H1 (cell line): ENCODE measurements around the gene ARID2. TPM values are rescaled to one million over a fixed set of nuclear protein-coding genes. Genes with fewer than 3 reads are reported as not detected.

Experiments used
- CTCF ChIA-PET: fragments of 300-600 bp; sonication (Branson Sonifier 250); formaldehyde crosslinking; loops from one replicate; lab custom pipeline; 2021; ENCODE audit not compliant: partially characterized antibody; lab: Charles Lee
- POLR2A ChIA-PET: fragments of 300-600 bp; sonication (Branson Sonifier 250); formaldehyde crosslinking; loops from one replicate; lab custom pipeline; 2021; ENCODE audit warnings: inconsistent platforms; ENCODE audit not compliant: partially characterized antibody; lab: Charles Lee
- DNase-seq, 2 experiments: peaks; one replicate each; pipeline versions ENCODE4 v3.0.0 to v3.0.0-alpha.2; 2010 to 2022; ENCODE audit warnings: low spot score in 2 of 2, low read depth in 1 of 2, mixed read lengths in 1 of 2
- FAIRE-seq: peaks from 2 replicates; lab custom pipeline; 2011; peaks lifted over from hg19 to GRCh38; lab: Jason Lieb, UNC
- H2AFZ ChIP-seq: 2 replicates; pipeline ENCODE4 v1.8.1; 2012; ENCODE audit warnings: low read length, inconsistent platforms
- H2AK5ac ChIP-seq: 2 replicates; pipeline ENCODE4 v1.6.1; 2013; ENCODE audit warnings: low read depth, low read length
- H2BK120ac ChIP-seq: replicated peaks from 2 replicates; pipeline ENCODE3; 2013; ENCODE audit warnings: low read depth, low read length, inconsistent platforms
- H2BK12ac ChIP-seq: 2 replicates; pipeline ENCODE4 v1.6.1; 2013; ENCODE audit warnings: low read depth, low read length
- H2BK15ac ChIP-seq: 2 replicates; pipeline ENCODE4 v1.6.1; 2013; ENCODE audit warnings: low read length
- H2BK20ac ChIP-seq: 2 replicates; pipeline ENCODE4 v1.6.1; 2013; ENCODE audit warnings: low read length
- H2BK5ac ChIP-seq: 2 replicates; pipeline ENCODE4 v1.6.1; 2013; ENCODE audit warnings: low read depth, low read length
- H3K14ac ChIP-seq: 2 replicates; pipeline ENCODE4 v1.6.1; 2013; ENCODE audit warnings: inconsistent platforms; ENCODE audit not compliant: insufficient read length
- H3K18ac ChIP-seq: 2 replicates; pipeline ENCODE4 v1.6.1; 2013; ENCODE audit warnings: low read length; ENCODE audit errors: extremely low read depth
- H3K23ac ChIP-seq: 2 replicates; pipeline ENCODE4 v1.6.1; 2013; ENCODE audit warnings: inconsistent platforms; ENCODE audit not compliant: insufficient read length
- H3K23me2 ChIP-seq: 2 replicates; pipeline ENCODE4 v1.6.1; 2013; ENCODE audit warnings: low read depth, low read length
- H3K27ac ChIP-seq: 2 replicates; pipeline ENCODE4 v1.6.1; 2011; ENCODE audit warnings: low read depth, low read length, inconsistent platforms
- H3K27me3 ChIP-seq, 4 experiments: replicated peaks in 1 of 4; 1 replicate in 1 of 4; 2 replicates in 3 of 4; pipeline versions ENCODE4 v1.6.1 to v1.8.1; 2011 to 2013; ENCODE audit warnings: low read length in 3 of 4, mild to moderate bottlenecking in 3 of 4, inconsistent platforms in 2 of 4, mixed read lengths in 2 of 4, moderate library complexity in 1 of 4; ENCODE audit not compliant: control insufficient read depth in 3 of 4, insufficient read depth in 3 of 4; ENCODE audit errors: extremely low read depth in 1 of 4
- H3K36me3 ChIP-seq, 4 experiments: 2 replicates each; pipeline versions ENCODE4 v1.6.1 to v1.8.1; 2011 to 2013; ENCODE audit warnings: mild to moderate bottlenecking in 4 of 4, low read length in 3 of 4, moderate library complexity in 2 of 4, control low read depth in 1 of 4, inconsistent platforms in 1 of 4; ENCODE audit not compliant: insufficient read depth in 4 of 4, control insufficient read depth in 2 of 4
- H3K4ac ChIP-seq: replicated peaks from 2 replicates; pipeline ENCODE3; 2013; ENCODE audit warnings: low read length, low read depth, mixed read lengths, inconsistent platforms; ENCODE audit not compliant: insufficient read length
- H3K4me1 ChIP-seq, 4 experiments: replicated peaks in 1 of 4; 1 replicate in 1 of 4; 2 replicates in 3 of 4; pipeline versions ENCODE4 v1.6.1 to v1.8.1; 2011 to 2013; ENCODE audit warnings: low read length in 3 of 4, inconsistent platforms in 2 of 4, mixed read lengths in 1 of 4; ENCODE audit not compliant: insufficient read depth in 4 of 4, control insufficient read depth in 3 of 4
- H3K4me2 ChIP-seq, 2 experiments: 2 replicates each; pipeline versions ENCODE4 v1.6.1 to v1.8.1; 2011 to 2013; ENCODE audit warnings: low read depth in 2 of 2, low read length in 2 of 2, control low read depth in 1 of 2, inconsistent platforms in 1 of 2, mild to moderate bottlenecking in 1 of 2; ENCODE audit not compliant: insufficient read depth in 1 of 2
- H3K4me3 ChIP-seq, 4 experiments: fragments of 200-600, 300-600 bp in 1 of 4; sonication (generic), shearing (Covaris generic), sonication (Bioruptor Twin) in 1 of 4; 2 replicates each; pipeline versions ENCODE4 v1.5.1 to v1.8.1; 2011 to 2016; ENCODE audit warnings: low read length in 4 of 4, low read depth in 3 of 4, control low read depth in 2 of 4, inconsistent platforms in 2 of 4, mild to moderate bottlenecking in 2 of 4, mixed read lengths in 1 of 4, moderate library complexity in 1 of 4; ENCODE audit not compliant: insufficient read depth in 2 of 4; ENCODE audit errors: extremely low read depth in 1 of 4
- H3K56ac ChIP-seq: replicated peaks from 2 replicates; pipeline ENCODE3; 2013; ENCODE audit warnings: low read depth, mild to moderate bottlenecking, mixed read lengths, low read length, inconsistent platforms; ENCODE audit not compliant: insufficient read length
- H3K79me1 ChIP-seq: 2 replicates; pipeline ENCODE4 v1.6.1; 2013; ENCODE audit warnings: low read depth, low read length, control low read depth
- H3K79me2 ChIP-seq, 2 experiments: 2 replicates each; pipeline versions ENCODE4 v1.6.1 to v1.8.1; 2012 to 2013; ENCODE audit warnings: low read length in 2 of 2, mild to moderate bottlenecking in 2 of 2, inconsistent platforms in 1 of 2; ENCODE audit not compliant: insufficient read depth in 2 of 2, control insufficient read depth in 1 of 2
- H3K9ac ChIP-seq, 4 experiments: replicated peaks in 1 of 4; 1 replicate in 1 of 4; 2 replicates in 3 of 4; pipeline versions ENCODE4 v1.6.1 to v1.8.1; 2011 to 2013; ENCODE audit warnings: low read depth in 3 of 4, low read length in 3 of 4, control low read depth in 2 of 4, mild to moderate bottlenecking in 2 of 4, moderate library complexity in 2 of 4, inconsistent platforms in 1 of 4; ENCODE audit errors: extremely low read depth in 1 of 4
- H3K9me3 ChIP-seq, 2 experiments: 2 replicates each; pipeline versions ENCODE4 v1.6.1 to v1.8.1; 2012 to 2013; ENCODE audit warnings: mild to moderate bottlenecking in 2 of 2, moderate library complexity in 2 of 2, control low read depth in 1 of 2, inconsistent platforms in 1 of 2, low read depth in 1 of 2, low read length in 1 of 2, mixed read lengths in 1 of 2; ENCODE audit not compliant: insufficient read depth in 2 of 2
- H4K20me1 ChIP-seq, 2 experiments: replicated peaks in 1 of 2; 2 replicates each; pipeline versions ENCODE3 to v1.8.1; 2011 to 2013; ENCODE audit warnings: inconsistent platforms in 2 of 2, low read length in 2 of 2, mild to moderate bottlenecking in 1 of 2; ENCODE audit not compliant: insufficient read depth in 2 of 2, control insufficient read depth in 1 of 2
- H4K5ac ChIP-seq: 2 replicates; pipeline ENCODE4 v1.6.1; 2013; ENCODE audit warnings: low read length, low read depth, mixed read lengths, inconsistent platforms; ENCODE audit not compliant: insufficient read length
- H4K8ac ChIP-seq: 2 replicates; pipeline ENCODE4 v1.8.0; 2013; ENCODE audit warnings: mild to moderate bottlenecking, moderate library complexity, low read length, inconsistent platforms; ENCODE audit not compliant: insufficient read depth; ENCODE audit errors: extremely low read depth
- H4K91ac ChIP-seq: replicated peaks from 2 replicates; pipeline ENCODE3; 2013; ENCODE audit warnings: low read length, mixed read lengths, inconsistent platforms; ENCODE audit not compliant: insufficient read length
- ATF2 ChIP-seq: IDR thresholded peaks from 2 replicates; pipeline ENCODE4 v1.6.1; 2012; ENCODE audit warnings: low read length, inconsistent platforms
- CTBP2 ChIP-seq: IDR thresholded peaks from 2 replicates; pipeline ENCODE4 v1.7.0; 2011; ENCODE audit warnings: borderline replicate concordance, mild to moderate bottlenecking, moderate library complexity, mixed read lengths, low read length; ENCODE audit not compliant: insufficient read depth, insufficient read length
- HDAC2 ChIP-seq, 2 experiments: fragments of 300-600 bp in 1 of 2; sonication (generic) in 1 of 2; IDR thresholded peaks; 2 replicates each; pipeline ENCODE4 v1.6.1; 2011 to 2012; ENCODE audit warnings: low read depth in 2 of 2, low read length in 2 of 2, mild to moderate bottlenecking in 2 of 2, moderate library complexity in 2 of 2, borderline replicate concordance in 1 of 2, inconsistent platforms in 1 of 2
- NRF1 ChIP-seq: IDR thresholded peaks from 2 replicates; pipeline ENCODE4 v1.6.1; 2011; ENCODE audit warnings: mild to moderate bottlenecking, low read depth, low read length, improper control_type of control experiment
- SIN3A ChIP-seq, 2 experiments: IDR thresholded peaks in 1 of 2; conservative IDR thresholded peaks in 1 of 2; 2 replicates each; pipeline ENCODE4 v1.6.1; 2011 to 2012; ENCODE audit warnings: low read length in 2 of 2, improper control_type of control experiment in 1 of 2, low read depth in 1 of 2, mild to moderate bottlenecking in 1 of 2
- SIRT6 ChIP-seq: IDR thresholded peaks from one replicate; pipeline ENCODE4 v1.7.1; 2012; ENCODE audit warnings: low read length, inconsistent platforms
- TEAD4 ChIP-seq: IDR thresholded peaks from 2 replicates; pipeline ENCODE4 v1.6.1; 2012; ENCODE audit warnings: low read depth, low read length, inconsistent platforms, mixed read lengths
- WGBS, 2 experiments: shearing (Covaris generic) in 1 of 2; methylation state at CpG; one replicate each; pipeline versions ENCODE4 v1.1.6 to v1.1.7; 2013 to 2015; ENCODE audit warnings: low lambda C conversion rate in 2 of 2, mixed read lengths in 2 of 2, inconsistent platforms in 1 of 2, low coverage in 1 of 2, missing lambda C conversion rate in 1 of 2; ENCODE audit not compliant: insufficient replicate concordance in 2 of 2, insufficient coverage in 1 of 2, insufficient read length in 1 of 2; ENCODE audit errors: extremely low coverage in 1 of 2, missing lambda C conversion rate in 1 of 2; 5-methylcytosine and 5-hydroxymethylcytosine counted together
- polyA plus RNA-seq, 7 experiments: library from polyadenylated mRNA; depleted of rRNA in 3 of 7; stranded (reverse) in 5 of 7; unstranded in 2 of 7; fragments of >200 nt in 5 of 7; fragments of 200-250 nt in 2 of 7; gene quantifications; 1 replicate in 5 of 7; 2 replicates in 1 of 7; 4 replicates in 1 of 7; pipeline versions ENCODE4 v1.2.1 to v1.2.3, GENCODE V29; 2011 to 2013; ENCODE audit warnings: missing spikeins in 2 of 7, mixed read lengths in 2 of 7
- total RNA-seq: library from RNA; stranded (reverse); fragmentation: NEBNext Ultra II Directional; extraction: Animal tissue kit (Norgen Biotek cat#: 25700); gene quantifications from 2 replicates; pipeline ENCODE4 v1.2.1, GENCODE V29; 2021

ARID2 gene
- total and polyA plus RNA-seq, 2 of the 8 experiments (the other 6 are each of a cell fraction or from before 2014, with no cell fraction given), result 32.0 to 45.2 TPM

- Histone ChIP-seq H3K9ac (no peak overlapping the region), H4K20me1 (peaks cover 0 to 2% of the 10 kb centered on the region in 2 experiments), H2BK12ac (no peak overlapping the region), H3K14ac (no peak overlapping the region), H3K23ac (no peak overlapping the region), H3K4me2 (no peak overlapping the region), H3K27ac (no peak overlapping the region), H4K8ac (no peak overlapping the region), H3K36me3 (no peaks in the 10 kb centered on the region), H3K79me1 (no peaks in the 10 kb centered on the region), H2BK5ac (no peak overlapping the region), H4K91ac (no peak overlapping the region), H2AFZ (no peak overlapping the region), H4K5ac (no peak overlapping the region), H3K79me2 (peaks cover 0 to 45% of the 10 kb centered on the region in 2 experiments; a peak in 2 of 4 replicates), H3K4ac (no peak overlapping the region), H3K56ac (no peak overlapping the region), H3K18ac (no peak overlapping the region), H2BK120ac (no peak overlapping the region), H3K23me2 (no peaks in the 10 kb centered on the region), H2BK15ac (no peak overlapping the region), H2BK20ac (no peak overlapping the region), H3K4me1 (no peaks in the 10 kb centered on the region; a peak in 1 of 7 replicates), H3K9me3 (no peaks in the 10 kb centered on the region), H3K27me3 (no peaks in the 10 kb centered on the region), H3K4me3 (no peak overlapping the region), H2AK5ac (no peak overlapping the region)
- 83% methylated on average over 2 of the region's 2 CpGs; no CpG with 5 or more reads in 1 of the 2 experiments for WGBS, 2 experiments
- TF ChIP-seq SIN3A (conservative IDR thresholded peaks at IDR 0.05 in 1 of 2, IDR thresholded peaks at IDR 0.05 in 1 of 2; ENCODE audit: low read depth in 1 of 2, low read length in 2 of 2), result no peak
- no peak for TF ChIP-seq SIRT6
- no peak for TF ChIP-seq TEAD4
- TF ChIP-seq ATF2, result no peak
- TF ChIP-seq CTBP2, result no peak
- TF ChIP-seq HDAC2 (IDR thresholded peaks at IDR 0.05; ENCODE audit: borderline replicate concordance in 1 of 2, low read depth in 2 of 2, low read length in 2 of 2), result no peak
- TF ChIP-seq NRF1, result no peak
- CTCF ChIA-PET, result interaction anchor here (0.6 to 1.6 kb wide), 3 partner anchors 65 to 176 kb away, joined by 3 to 8 read pairs (median 3); no protein-coding TSS in a partner anchor
- FAIRE-seq (no peak), DNase-seq (no peak)
- POLR2A ChIA-PET, result interaction anchor here (0.5 to 1.3 kb wide), 2 partner anchors 8 to 86 kb away, joined by 3 to 4 read pairs; no protein-coding TSS in a partner anchor
Observed at GRCh38 chr12:45720069-45720468, 9.4 kb upstream of the ARID2 start.
